Loucy (cell line): Measurements from ENCODE around the gene LCA5L.

Source experiments
- CTCF ChIP-seq: fragments of 200-600 bp; sonication (generic); conservative IDR thresholded peaks from 2 replicates; pipeline ENCODE4 v1.5.1; 2014; ENCODE audit warnings: mild to moderate bottlenecking, antibody characterized with exemption, low read length
- EZH2phosphoT487 ChIP-seq: fragments of 200-600 bp; IDR thresholded peaks from 2 replicates; pipeline ENCODE4 v1.6.1; 2018; ENCODE audit warnings: antibody characterized with exemption, mild to moderate bottlenecking, moderate library complexity, borderline replicate concordance

- no peak for TF ChIP-seq CTCF
- TF ChIP-seq EZH2phosphoT487: no peak
These were observed 34.7 kb upstream of the LCA5L start for GRCh38 chr21:39480271-39480670.
